GM12891 (cell line): Measurements from ENCODE around the gene PARM1.

ENCODE experiments used
- POLR2A ChIP-seq: IDR thresholded peaks from 2 replicates; pipeline ENCODE4 v1.6.1; 2011; ENCODE audit warnings: low read depth, low read length, control low read depth
- POLR2AphosphoS5 ChIP-seq: IDR thresholded peaks from 2 replicates; pipeline ENCODE4 v1.6.1; 2011; ENCODE audit warnings: low read depth, low read length, control low read depth
- POU2F2 ChIP-seq: IDR thresholded peaks from 2 replicates; pipeline ENCODE4 v1.6.1; 2011; ENCODE audit warnings: low read depth, mild to moderate bottlenecking, control low read depth, low read length, moderate library complexity

GRCh38 chr4:74884266-74884665, 48.6 kb upstream of the PARM1 start:
- TF ChIP-seq POLR2A (no peak), POLR2AphosphoS5 (no peak), POU2F2 (no peak)
